Activated T-helper 1 cell treated with anti-CD3 and anti-CD28 coated beads, Interleukin-12 subunit alpha, Interleukin-12 subunit beta, Interleukin-2, Interleukin-4 antibody, amounts not matched to agents 30 ng/mL and 10 ng/mL and 1 ng/mL, durations not matched to agents 14 hours and 24 hours and 36 hours (primary cell): ENCODE results near the gene ALOX12B. TPM values are rescaled to one million over a fixed set of nuclear protein-coding genes. Genes with fewer than 3 reads are reported as not detected.

Experiments
- DNase-seq: peaks from one replicate; pipeline ENCODE4 v3.0.0; 2021; ENCODE audit warnings: low spot score
- H3K27ac Mint-ChIP-seq: one replicate; pipeline ENCODE4 v1.8.0; 2021; ENCODE audit warnings: mild to moderate bottlenecking, mixed read lengths
- H3K27me3 Mint-ChIP-seq: one replicate; pipeline ENCODE4 v1.8.0; 2022; ENCODE audit warnings: mild to moderate bottlenecking, moderate library complexity, mixed read lengths; ENCODE audit not compliant: insufficient read depth
- H3K36me3 Mint-ChIP-seq: one replicate; pipeline ENCODE4 v1.8.0; 2021; ENCODE audit warnings: low read depth, mixed read lengths
- H3K4me1 Mint-ChIP-seq: one replicate; pipeline ENCODE4 v1.8.0; 2021; ENCODE audit warnings: low read depth, mixed read lengths
- H3K4me3 Mint-ChIP-seq: one replicate; pipeline ENCODE4 v1.8.0; 2021; ENCODE audit warnings: mild to moderate bottlenecking, moderate library complexity, mixed read lengths
- H3K9me3 Mint-ChIP-seq: one replicate; pipeline ENCODE4 v1.8.0; 2021; ENCODE audit warnings: mixed read lengths
- intact Hi-C: fragments of 100-400 bp; cut with micrococcal nuclease; formaldehyde crosslinking; loops from one replicate; pipeline ENCODE4 v1.15.1; 2024
- total RNA-seq: library from RNA; stranded (reverse); gene quantifications from 2 replicates; pipeline ENCODE4 v1.2.3, GENCODE V29; 2022

The ALOX12B gene
- total RNA-seq, 1 donor from 2014 or later = 0.78 TPM

DNA sequence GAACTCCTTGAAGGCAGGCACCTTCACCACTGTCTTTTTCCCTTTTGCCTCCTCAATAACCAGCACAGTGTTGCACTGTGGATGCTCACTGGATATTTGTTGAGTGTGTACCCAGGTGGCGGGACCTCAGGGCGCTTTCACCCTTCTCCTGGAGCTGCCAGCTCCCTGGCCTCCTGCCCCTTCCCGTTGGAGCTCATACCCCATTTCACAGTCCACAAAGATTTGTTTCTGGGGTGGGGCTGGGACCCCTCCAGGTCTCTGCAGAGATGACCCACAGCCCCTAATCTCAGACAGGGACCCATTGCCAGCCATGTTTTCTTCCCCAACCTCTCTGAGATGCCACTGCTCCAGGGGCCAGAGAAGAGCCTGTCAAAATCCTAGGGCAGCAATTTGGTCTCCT lies 12.4 kb downstream of the ALOX12B start:
- peaks cover 25% of the 10 kb centered on the region for H3K4me1 Mint-ChIP-seq
- no peak overlapping the region for H3K27ac Mint-ChIP-seq
- peaks cover 46% of the 10 kb centered on the region for H3K27me3 Mint-ChIP-seq
- H3K4me3 Mint-ChIP-seq = no peak overlapping the region
- intact Hi-C loops = no loop called here
- H3K9me3 Mint-ChIP-seq = no peaks in the 10 kb centered on the region
- no peak for DNase-seq
- no peaks in the 10 kb centered on the region for H3K36me3 Mint-ChIP-seq

DNA sequence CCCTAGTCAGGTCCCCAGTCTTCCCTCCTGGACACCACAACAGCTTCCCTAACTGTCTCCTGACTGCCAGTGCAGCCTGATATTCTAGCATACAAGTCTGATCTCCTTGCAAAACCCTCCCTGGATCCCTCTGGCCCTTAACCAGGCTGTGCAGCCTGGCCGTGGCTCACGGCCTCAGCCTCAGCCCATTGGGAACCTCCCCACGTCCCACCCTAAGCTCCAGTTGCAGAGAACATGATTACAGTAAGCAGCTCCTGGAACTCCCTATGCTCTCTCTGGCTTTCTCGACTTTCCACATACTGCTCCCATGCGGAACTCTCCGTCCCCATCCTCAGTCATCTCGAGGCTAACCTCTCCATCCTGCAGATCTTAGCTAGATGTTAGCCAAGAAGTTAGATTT lies 13.0 kb downstream of the ALOX12B start:
- Mint-ChIP-seq H3K27ac (no peak overlapping the region), H3K9me3 (no peaks in the 10 kb centered on the region), H3K27me3 (peaks cover 46% of the 10 kb centered on the region), H3K4me3 (no peak overlapping the region), H3K4me1 (peaks cover 22% of the 10 kb centered on the region), H3K36me3 (no peaks in the 10 kb centered on the region)
- no peak for DNase-seq
- intact Hi-C loops = no loop called here

DNA sequence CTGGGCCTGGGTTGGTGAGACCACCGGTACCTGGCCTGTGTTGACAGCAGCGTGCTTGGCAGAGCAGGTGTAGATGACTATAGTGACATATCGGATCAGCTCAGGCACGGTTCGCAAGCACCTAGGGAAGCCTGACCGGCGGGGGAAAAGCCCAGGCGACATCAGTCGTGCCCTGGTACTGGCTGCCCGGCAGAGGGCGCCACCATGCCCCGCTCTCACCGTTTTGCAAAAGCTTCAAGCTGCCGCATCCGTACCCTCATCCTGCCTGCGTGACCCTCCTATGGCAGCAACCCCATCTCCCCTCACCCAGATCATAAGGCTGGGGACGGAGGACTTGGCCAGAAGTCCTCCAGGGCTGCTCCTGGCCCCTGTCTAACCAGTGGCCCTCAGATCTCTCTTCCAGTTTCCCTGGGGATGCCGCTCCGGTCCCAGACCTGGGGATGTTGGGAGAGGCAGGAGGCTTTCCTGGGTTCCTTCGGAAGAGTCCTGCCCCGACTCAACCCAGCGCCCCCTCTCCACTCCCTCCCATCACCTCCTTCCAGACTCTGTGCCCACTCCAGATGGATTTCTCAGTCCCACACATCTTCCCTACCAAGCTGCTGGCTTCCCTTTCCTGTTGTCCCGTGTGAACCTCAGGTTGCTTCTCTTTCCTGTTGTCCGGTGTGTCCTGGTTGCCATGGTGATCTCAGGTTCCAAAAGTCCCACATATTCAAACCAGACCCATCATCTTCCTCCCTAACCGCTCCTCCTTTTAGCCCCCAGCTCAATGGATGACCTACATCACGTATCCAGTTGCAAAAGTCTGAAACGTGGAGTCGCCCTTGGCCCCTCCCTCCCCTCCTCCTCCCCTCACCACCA lies 13.7 kb downstream of the ALOX12B start:
- Mint-ChIP-seq H3K36me3 (no peaks in the 10 kb centered on the region), H3K9me3 (no peaks in the 10 kb centered on the region), H3K4me3 (peak overlapping the region; percentile 72), H3K27me3 (peaks cover 43% of the 10 kb centered on the region), H3K4me1 (peaks cover 22% of the 10 kb centered on the region), H3K27ac (peak overlapping the region; percentile 57)
- intact Hi-C loops = loop anchor here (1.0 to 2.0 kb wide), 3 partner anchors 14 to 44 kb away; partner anchors contain the start of gene ALOXE3
- peak; percentile 75 for DNase-seq

DNA sequence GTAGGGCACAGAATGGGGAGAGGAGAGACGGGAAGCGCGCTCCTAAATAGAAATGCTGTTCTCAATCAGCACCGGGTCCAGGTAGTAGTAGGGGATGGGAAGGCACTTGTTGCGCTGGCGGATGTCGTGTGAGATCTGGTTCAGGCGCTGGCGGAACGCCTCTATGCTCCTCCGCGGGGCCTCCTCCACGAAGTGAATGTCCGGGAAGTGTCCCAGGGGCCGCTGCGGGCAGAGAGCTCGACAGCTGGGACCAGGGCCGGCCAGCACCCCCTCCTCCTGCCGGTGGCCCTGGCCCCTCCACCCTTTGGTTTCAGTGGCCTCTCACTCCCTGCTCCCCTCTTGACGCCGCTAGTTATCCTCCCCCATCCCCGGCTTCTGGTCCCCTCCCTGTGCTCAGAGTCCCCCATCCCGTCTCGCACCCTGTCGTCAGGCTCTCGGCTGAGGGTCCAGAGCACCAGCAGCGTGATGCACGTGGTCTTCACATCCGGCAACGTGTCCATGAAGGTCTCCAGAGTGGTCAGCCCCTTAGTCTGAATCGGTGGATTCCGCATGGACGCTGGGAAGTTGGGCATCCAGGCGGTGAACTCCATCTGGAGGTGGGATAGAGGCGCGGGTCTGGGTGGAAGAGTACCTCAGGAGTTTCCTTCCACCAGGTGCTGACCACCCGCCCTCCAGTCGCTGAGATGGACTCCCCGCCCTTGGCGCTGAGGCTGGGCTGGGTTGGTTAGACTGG lies 14.6 kb downstream of the ALOX12B start:
- DNase-seq = no peak
- intact Hi-C loops = loop anchor here (1.0 to 2.0 kb wide), 3 partner anchors 13 to 45 kb away; partner anchors contain the start of gene ALOXE3
- Mint-ChIP-seq H3K27ac (peak overlapping the region; percentile 19), H3K9me3 (no peaks in the 10 kb centered on the region), H3K4me3 (peak overlapping the region; percentile 70), H3K4me1 (peaks cover 22% of the 10 kb centered on the region), H3K27me3 (peaks cover 43% of the 10 kb centered on the region), H3K36me3 (no peaks in the 10 kb centered on the region)

DNA sequence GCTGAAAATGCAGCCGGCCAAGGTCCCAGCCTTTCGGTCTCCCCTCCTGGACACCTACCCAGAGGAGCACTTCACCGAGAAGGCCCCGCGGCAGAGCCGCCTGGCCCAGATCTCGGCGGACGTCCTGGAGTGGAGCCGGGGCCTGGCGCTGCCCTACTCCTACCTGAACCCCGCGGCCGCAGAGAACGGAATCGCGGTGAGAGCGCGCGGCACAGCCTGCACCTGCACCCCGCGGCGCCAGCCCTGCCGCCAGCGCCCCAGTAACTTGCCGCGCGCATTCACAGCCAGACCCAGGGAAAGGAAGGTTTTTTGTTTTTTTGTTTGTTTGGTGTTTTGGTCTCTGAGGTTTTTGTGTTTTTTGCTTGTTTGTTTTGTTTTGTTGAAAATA lies 15.2 kb downstream of the ALOX12B start:
- peak overlapping the region; percentile 19 for H3K27ac Mint-ChIP-seq
- intact Hi-C loops = loop anchor here (2.0 kb wide), 1 partner anchor 16 kb away; no protein-coding TSS in a partner anchor
- no peaks in the 10 kb centered on the region for H3K36me3 Mint-ChIP-seq
- DNase-seq = no peak
- H3K9me3 Mint-ChIP-seq = no peaks in the 10 kb centered on the region
- peaks cover 22% of the 10 kb centered on the region for H3K4me1 Mint-ChIP-seq
- H3K27me3 Mint-ChIP-seq = peaks cover 42% of the 10 kb centered on the region
- H3K4me3 Mint-ChIP-seq = peak overlapping the region; percentile 70

DNA sequence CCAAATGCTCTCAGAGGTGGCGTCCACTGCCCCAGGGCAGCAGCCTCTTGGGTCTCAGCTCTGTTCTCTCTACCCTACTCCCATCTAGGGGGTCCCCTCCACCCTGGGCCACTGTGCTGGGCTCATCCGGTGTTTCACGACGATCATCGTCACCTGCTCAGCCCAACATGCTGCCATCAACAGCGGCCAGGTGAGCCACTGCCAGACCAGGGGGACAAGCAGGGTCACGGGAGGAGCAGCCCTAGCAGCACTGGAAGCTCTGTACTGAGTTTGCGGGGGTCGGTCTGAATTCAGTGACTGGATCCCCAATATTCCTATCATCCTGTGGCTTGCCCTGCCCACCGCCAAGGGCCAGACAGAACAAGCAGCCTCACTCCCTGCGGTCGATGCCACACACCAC lies 16.0 kb downstream of the ALOX12B start:
- intact Hi-C loops = no loop called here
- H3K27ac Mint-ChIP-seq = no peak overlapping the region
- H3K4me1 Mint-ChIP-seq = peaks cover 22% of the 10 kb centered on the region
- no peaks in the 10 kb centered on the region for H3K9me3 Mint-ChIP-seq
- no peak for DNase-seq
- H3K4me3 Mint-ChIP-seq = no peak overlapping the region
- no peaks in the 10 kb centered on the region for H3K36me3 Mint-ChIP-seq
- H3K27me3 Mint-ChIP-seq = peaks cover 45% of the 10 kb centered on the region

DNA sequence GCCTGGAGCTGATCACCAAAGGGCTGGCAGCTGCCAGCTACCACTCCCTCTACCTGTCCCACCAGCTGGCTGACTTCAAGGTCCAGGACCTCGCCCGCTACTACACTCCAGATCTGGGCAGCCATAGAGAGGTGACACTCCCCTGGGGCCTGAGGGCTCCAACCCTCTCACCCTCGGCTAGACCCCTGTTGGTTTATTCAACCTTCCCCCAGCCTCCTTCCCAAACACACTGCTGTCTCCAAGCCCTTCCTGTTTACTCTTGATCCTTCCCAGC lies 18.0 kb downstream of the ALOX12B start:
- Mint-ChIP-seq H3K4me3 (no peak overlapping the region), H3K36me3 (no peaks in the 10 kb centered on the region), H3K4me1 (peaks cover 22% of the 10 kb centered on the region), H3K27ac (no peak overlapping the region), H3K9me3 (no peaks in the 10 kb centered on the region), H3K27me3 (peaks cover 42% of the 10 kb centered on the region)
- intact Hi-C loops = no loop called here
- no peak for DNase-seq

DNA sequence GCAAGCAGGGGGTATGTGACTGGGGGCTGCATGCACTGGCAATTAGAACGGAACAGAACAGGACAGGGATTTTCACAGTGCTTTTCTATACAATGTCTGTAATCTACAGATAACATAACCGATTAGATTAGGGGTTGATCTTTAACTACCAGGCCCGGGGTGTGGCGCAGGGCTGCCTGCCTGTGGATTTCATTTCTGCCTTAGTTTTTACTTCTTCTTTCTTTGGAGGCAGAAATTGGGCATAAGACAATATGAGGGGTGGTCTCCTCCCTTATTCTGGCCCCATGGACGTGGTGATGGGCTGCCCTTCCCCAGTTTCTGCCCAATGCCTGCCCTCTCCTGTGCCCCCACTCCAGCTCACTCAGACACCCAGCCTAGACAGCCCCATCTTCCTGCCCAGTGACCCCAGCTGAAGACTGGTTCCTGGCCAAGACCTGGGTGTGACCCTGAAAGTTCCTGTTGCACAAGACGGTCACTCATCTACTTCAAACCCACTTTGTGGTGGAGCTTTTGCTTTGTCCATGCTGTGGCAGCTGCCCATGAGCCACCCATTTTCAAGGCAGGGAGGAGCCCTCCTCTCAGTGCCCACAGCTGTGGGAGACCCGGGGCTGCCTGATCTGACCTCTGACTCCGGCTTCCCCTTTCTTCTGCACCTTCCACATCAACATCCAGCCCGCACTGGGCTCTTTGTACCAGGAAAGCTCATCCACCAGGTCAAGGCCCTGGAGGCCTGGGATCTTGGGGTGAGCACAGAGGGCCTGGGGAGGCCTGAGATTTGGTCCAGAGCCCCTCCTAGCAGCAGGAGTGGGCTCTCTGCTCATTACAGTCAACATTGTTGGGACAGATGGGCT lies 18.6 kb downstream of the ALOX12B start:
- Mint-ChIP-seq H3K4me3 (no peak overlapping the region), H3K27me3 (peaks cover 41% of the 10 kb centered on the region), H3K9me3 (no peaks in the 10 kb centered on the region), H3K4me1 (peaks cover 18% of the 10 kb centered on the region), H3K27ac (no peak overlapping the region), H3K36me3 (no peaks in the 10 kb centered on the region)
- no peak for DNase-seq
- intact Hi-C loops = no loop called here

DNA sequence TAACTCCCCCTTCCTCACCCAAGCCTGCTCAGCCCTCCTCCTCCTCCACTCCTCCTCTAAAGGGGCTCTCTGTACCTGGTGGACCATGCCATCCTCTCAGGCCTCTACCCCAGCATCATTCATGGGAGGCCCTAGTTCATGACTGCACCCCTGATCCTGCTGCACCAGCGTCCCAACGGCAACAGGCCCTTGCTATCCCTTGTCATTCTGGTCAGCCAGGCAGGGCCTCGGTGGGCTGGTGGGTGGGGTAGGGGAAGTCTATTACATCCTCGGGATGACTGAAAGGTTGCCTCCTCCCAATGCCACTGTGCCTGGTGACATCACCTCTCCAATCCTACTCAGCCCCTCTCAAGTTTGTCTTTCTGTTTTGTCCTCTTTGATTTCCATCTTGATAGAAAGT lies 19.7 kb downstream of the ALOX12B start:
- Mint-ChIP-seq H3K4me1 (peaks cover 6% of the 10 kb centered on the region), H3K27me3 (peaks cover 40% of the 10 kb centered on the region), H3K4me3 (no peak overlapping the region), H3K36me3 (no peaks in the 10 kb centered on the region), H3K9me3 (no peaks in the 10 kb centered on the region), H3K27ac (no peak overlapping the region)
- no peak for DNase-seq
- intact Hi-C loops = no loop called here

DNA sequence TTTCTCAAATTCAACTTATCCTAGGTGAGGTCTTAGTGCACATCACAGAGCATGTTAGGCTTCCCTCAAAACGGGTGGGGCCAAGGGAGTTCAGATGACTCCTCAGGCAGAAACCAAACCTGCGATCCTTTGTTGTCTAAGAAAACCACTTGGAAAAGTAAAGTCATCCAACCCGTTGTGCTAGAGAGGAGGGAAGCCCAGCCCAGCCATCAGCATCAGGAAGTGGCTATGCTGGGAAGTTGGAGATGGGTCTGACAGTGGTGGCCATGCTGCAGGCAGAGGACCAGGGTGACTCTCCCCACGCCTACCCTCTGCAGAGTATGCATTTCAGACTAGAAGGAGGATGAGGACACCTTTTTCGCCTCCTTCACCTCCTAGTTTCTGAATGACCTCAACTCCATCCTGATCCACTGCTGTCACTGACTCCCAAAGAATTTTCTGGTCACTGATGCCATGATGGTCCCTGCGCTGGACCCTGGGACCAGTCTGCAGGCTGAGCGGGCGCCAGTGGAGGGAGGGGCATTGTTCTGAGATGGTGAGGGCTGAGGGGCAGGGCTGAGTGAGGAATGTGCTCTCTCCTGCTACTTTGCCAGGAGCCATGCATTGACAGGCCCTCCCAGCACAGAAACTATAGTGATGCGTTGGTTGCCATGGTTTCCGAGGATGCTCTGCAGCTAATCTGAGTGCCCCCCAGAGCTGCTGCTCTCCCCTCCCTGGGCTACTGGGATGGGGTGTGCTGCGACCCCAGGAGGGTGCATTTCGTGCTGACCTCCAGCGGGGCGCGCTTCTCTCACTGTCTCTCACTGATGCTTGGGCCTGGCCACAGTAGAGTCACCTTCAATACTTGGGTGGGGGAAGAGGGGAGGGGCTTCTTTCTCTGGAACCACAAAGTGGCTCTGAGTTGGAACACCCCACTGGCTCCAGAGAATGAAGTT lies 20.4 kb downstream of the ALOX12B start:
- H3K27ac Mint-ChIP-seq = no peak overlapping the region
- intact Hi-C loops = no loop called here
- H3K27me3 Mint-ChIP-seq = peaks cover 42% of the 10 kb centered on the region
- H3K4me3 Mint-ChIP-seq = no peak overlapping the region
- no peak for DNase-seq
- H3K4me1 Mint-ChIP-seq = no peaks in the 10 kb centered on the region
- no peaks in the 10 kb centered on the region for H3K9me3 Mint-ChIP-seq
- H3K36me3 Mint-ChIP-seq = no peaks in the 10 kb centered on the region

DNA sequence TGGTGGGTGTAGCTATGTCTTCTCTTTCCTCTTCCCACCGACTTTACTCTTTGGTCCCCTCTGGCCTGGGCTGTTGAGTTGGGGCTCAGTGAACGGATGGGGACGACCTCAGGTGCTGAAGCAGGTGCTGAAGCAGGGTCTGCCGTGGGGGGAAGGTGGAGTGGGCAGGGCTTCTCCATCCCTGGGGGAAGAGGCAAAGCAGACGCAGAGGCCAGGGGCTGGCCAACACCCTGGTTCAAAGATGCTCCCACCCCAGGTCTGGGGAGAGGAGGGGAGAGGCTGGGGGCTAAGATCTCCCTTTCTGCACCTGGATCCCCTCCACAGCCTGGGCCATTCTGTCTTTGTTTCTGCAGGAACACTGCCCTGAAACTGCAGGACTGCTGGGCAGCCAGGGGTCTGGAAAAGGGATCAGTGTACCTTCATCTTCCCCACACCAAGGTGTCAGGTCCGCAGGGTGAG lies 22.9 kb downstream of the ALOX12B start:
- peaks cover 54% of the 10 kb centered on the region for H3K27me3 Mint-ChIP-seq
- H3K9me3 Mint-ChIP-seq = no peaks in the 10 kb centered on the region
- H3K36me3 Mint-ChIP-seq = no peaks in the 10 kb centered on the region
- intact Hi-C loops = no loop called here
- DNase-seq = no peak
- H3K4me3 Mint-ChIP-seq = no peak overlapping the region
- no peak overlapping the region for H3K27ac Mint-ChIP-seq
- peaks cover 6% of the 10 kb centered on the region for H3K4me1 Mint-ChIP-seq
